LHCN-M2 (cell line): ENCODE measurements around the gene MYO9A. TPM values are rescaled to one million over a fixed set of nuclear protein-coding genes. Genes with fewer than 3 reads are reported as not detected.
A peak's percentile ranks its signal among the peaks of the same experiment; 100 is the strongest.

ENCODE experiments used
- DNase-seq: peaks from one replicate; pipeline ENCODE4 v3.0.0-alpha.2; 2012; ENCODE audit warnings: low read depth
- total RNA-seq: library from RNA; depleted of rRNA; stranded (reverse); fragments of >200 nt; gene quantifications from 2 replicates; pipeline ENCODE4 v1.2.3, GENCODE V29; 2014

MYO9A gene
- total RNA-seq, 1 experiment from 2014 or later: 22.4 TPM

GRCh38 chr15:71811036-71811736, 306.8 kb downstream of the MYO9A start:
- DNase-seq: no peak

GRCh38 chr15:71810256-71811035, 307.5 kb downstream of the MYO9A start, which contains the start of gene NR2E3:
NR2E3 (plus strand) TSS chr15:71810554; CDS start chr15:71810744, 190 bp downstream.
- DNase-seq: no peak

GRCh38 chr15:71809346-71809745, 308.6 kb downstream of the MYO9A start:
- no peak for DNase-seq

- no peak for DNase-seq
Measured at GRCh38 chr15:71808311-71809020, 309.5 kb downstream of the MYO9A start.

- peak; percentile 63 for DNase-seq
Measured at GRCh38 chr15:71807691-71808091, 310.3 kb downstream of the MYO9A start.

GRCh38 chr15:71807125-71807629, 310.8 kb downstream of the MYO9A start:
- no peak for DNase-seq

GRCh38 chr15:71806452-71806931, 311.5 kb downstream of the MYO9A start:
- DNase-seq: peak; percentile 62

GRCh38 chr15:71804695-71805470, 313.1 kb downstream of the MYO9A start:
- no peak for DNase-seq

- DNase-seq: peak; percentile 12
Measured at GRCh38 chr15:71804226-71804625, 313.7 kb downstream of the MYO9A start.

GRCh38 chr15:71802770-71803169, 315.2 kb downstream of the MYO9A start:
- DNase-seq: no peak

- DNase-seq: no peak
Measured at GRCh38 chr15:71801935-71802655, 315.9 kb downstream of the MYO9A start.

- peak; percentile 81 for DNase-seq
Measured at GRCh38 chr15:71800835-71801745, 316.9 kb downstream of the MYO9A start.

- no peak for DNase-seq
Measured at GRCh38 chr15:71800190-71800589, 317.8 kb downstream of the MYO9A start.

- no peak for DNase-seq
Measured at GRCh38 chr15:71798641-71799040, 319.3 kb downstream of the MYO9A start.

- peak; percentile 86 for DNase-seq
Measured at GRCh38 chr15:71792521-71792920, 325.4 kb downstream of the MYO9A start.

- no peak for DNase-seq
Measured at GRCh38 chr15:71791975-71792374, 326.0 kb downstream of the MYO9A start.

GRCh38 chr15:71790081-71790480, 327.9 kb downstream of the MYO9A start:
- DNase-seq: peak; percentile 50

GRCh38 chr15:71789616-71790015, 328.3 kb downstream of the MYO9A start:
- no peak for DNase-seq
